Rectal smooth muscle tissue (tissue), 1 donor: ENCODE data around the gene FGD6.
"Not testable (repeated sequence)": the region's sequence is repeated elsewhere in the genome, so short reads cannot be mapped to it uniquely, and the experiment has no call there.

Source experiments
- H3K27ac ChIP-seq: one replicate; pipeline ENCODE4 v1.7.0; 2013; ENCODE audit warnings: low read depth, low read length, inconsistent platforms
- H3K27me3 ChIP-seq: one replicate; pipeline ENCODE4 v1.7.0; 2013; ENCODE audit warnings: low read length; ENCODE audit not compliant: control insufficient read depth, insufficient read depth
- H3K36me3 ChIP-seq: one replicate; pipeline ENCODE4 v1.7.0; 2013; ENCODE audit warnings: low read length; ENCODE audit not compliant: control insufficient read depth, insufficient read depth
- H3K4me1 ChIP-seq: one replicate; pipeline ENCODE4 v1.7.0; 2013; ENCODE audit warnings: low read length; ENCODE audit not compliant: control insufficient read depth, insufficient read depth
- H3K4me3 ChIP-seq: one replicate; pipeline ENCODE4 v1.7.0; 2013; ENCODE audit warnings: low read length
- H3K9ac ChIP-seq: one replicate; pipeline ENCODE4 v1.7.0; 2013; ENCODE audit warnings: low read length

FGD6 gene

DNA sequence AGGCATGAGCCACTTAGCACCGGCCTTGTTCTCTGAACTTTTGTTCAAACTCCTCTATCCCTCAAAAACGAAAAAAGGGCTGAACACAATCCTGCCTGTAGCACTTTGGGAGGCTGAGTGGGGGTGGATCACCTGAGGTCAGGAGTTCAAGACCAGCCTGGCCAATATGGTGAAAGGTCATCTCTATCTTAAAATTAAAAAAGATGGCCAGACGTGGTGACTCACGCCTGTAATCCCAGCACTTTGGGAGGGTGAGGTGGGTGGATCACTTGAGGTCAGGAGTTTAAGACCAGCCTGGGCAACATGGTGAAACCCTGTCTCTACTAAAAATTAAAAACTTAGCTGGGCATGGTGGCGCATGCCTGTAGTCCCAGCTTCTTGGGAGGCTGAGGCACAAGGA lies 115.3 kb downstream of the FGD6 start:
- H3K27me3 ChIP-seq, H3K9ac ChIP-seq, H3K4me1 ChIP-seq, H3K36me3 ChIP-seq, H3K27ac ChIP-seq, H3K4me3 ChIP-seq: not testable (repeated sequence)

DNA sequence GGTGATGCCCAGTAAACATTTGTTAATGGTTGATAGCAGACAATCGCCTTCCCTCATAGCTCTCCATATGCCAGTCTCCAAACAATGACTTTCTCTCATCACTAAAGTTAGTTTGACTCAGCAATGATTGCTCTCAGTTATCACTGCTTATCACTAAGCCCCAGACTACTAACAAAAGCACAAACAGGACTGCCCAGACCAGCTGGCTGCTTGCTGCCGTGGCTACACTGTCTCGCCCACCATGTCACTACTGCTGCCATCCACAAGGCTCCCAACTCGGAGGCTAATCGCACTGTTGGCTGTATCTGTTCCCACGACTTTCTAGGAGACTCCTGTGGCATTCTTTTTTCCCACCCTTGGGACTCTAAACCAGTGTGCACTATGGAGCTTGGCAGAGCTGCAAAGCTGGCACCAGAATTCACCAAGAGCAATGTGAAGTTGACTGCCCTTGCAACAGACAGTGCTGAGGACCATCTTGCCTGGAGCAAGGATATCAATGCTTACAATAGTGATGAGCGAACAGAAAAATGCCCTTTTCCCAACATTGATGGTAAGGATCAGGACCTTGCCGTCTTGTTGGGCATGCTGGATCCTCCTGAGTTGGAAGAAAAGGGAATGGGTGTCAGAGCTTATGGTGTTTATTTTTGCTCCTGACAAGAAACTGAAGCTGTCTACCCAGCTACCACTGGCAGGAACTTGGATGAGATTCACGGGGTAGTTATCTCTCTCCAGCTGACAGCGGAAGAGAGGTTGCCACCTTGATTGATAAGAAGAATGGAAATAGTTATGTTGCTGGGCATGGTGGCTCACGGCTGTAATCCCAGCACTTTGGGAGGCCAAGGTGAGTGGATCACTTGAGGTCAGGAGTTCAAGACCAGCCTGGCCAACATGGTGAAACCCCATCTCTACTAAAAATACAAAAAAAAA lies 116.7 kb downstream of the FGD6 start:
- no peak overlapping the region for H3K27ac ChIP-seq
- no peaks in the 10 kb centered on the region for H3K36me3 ChIP-seq
- H3K27me3 ChIP-seq: no peaks in the 10 kb centered on the region

GRCh38 chr12:95099270-95099790 lies 117.9 kb downstream of the FGD6 start:
- Histone ChIP-seq H3K4me3 (no peak overlapping the region), H3K9ac (no peak overlapping the region), H3K4me1 (no peaks in the 10 kb centered on the region), H3K36me3 (no peaks in the 10 kb centered on the region), H3K27ac (no peak overlapping the region), H3K27me3 (no peaks in the 10 kb centered on the region)

More for the DNA sequence above, 116.7 kb downstream of the FGD6 start:
- Histone ChIP-seq H3K4me3 (no peak overlapping the region), H3K4me1 (no peaks in the 10 kb centered on the region), H3K9ac (no peak overlapping the region)

DNA sequence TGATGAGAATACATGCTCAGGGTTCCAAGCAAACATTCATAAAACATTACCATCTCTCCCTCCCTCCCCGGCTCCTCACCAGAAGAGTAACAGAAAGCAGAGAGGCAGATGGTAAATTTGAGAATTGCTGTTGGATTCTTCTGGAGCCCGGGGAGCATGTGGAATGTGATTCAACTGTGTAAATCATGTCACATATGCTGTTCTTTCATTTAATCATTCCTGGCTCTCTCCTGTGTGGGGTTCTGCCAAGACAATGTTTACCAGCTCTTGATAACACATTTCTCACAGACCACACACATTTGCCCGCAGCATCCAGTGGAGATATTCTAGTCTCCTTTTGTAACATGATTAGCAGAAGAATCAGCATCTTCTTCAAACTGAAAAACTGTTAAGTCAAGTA lies 120.4 kb downstream of the FGD6 start:
- no peak overlapping the region for H3K9ac ChIP-seq
- no peaks in the 10 kb centered on the region for H3K4me1 ChIP-seq
- H3K36me3 ChIP-seq: no peaks in the 10 kb centered on the region
- H3K27ac ChIP-seq: no peak overlapping the region
- H3K27me3 ChIP-seq: no peaks in the 10 kb centered on the region
- no peak overlapping the region for H3K4me3 ChIP-seq

- Histone ChIP-seq H3K27ac (no peak overlapping the region), H3K4me1 (no peaks in the 10 kb centered on the region), H3K36me3 (no peaks in the 10 kb centered on the region), H3K27me3 (no peaks in the 10 kb centered on the region), H3K4me3 (no peak overlapping the region), H3K9ac (no peak overlapping the region)
These were observed 120.9 kb downstream of the FGD6 start for GRCh38 chr12:95096378-95096777.

DNA sequence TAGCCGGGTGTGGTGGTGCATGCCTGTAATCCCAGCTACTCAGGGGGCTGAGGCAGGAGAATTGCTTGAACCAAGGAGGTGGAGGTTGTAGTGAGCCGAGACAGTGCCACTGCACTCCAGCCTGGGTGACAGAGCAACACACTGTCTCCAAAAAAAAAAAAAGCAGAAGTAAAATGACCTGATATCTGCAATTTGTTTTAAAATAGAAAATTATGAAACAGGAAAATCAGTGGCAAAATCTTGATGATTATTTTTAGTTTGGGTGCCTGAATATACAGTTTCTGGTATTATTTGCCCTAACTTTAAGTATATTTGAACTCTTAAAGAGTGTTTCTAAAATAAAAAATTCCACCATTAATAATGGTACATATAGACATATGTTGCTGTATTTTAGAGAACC lies 121.4 kb downstream of the FGD6 start:
- not testable (repeated sequence) for H3K27ac ChIP-seq, H3K36me3 ChIP-seq, H3K4me3 ChIP-seq, H3K27me3 ChIP-seq, H3K9ac ChIP-seq, H3K4me1 ChIP-seq

- H3K27ac ChIP-seq: no peak overlapping the region
- H3K9ac ChIP-seq: no peak overlapping the region
- H3K4me3 ChIP-seq: no peak overlapping the region
- H3K4me1 ChIP-seq: peaks cover under 1% of the 10 kb centered on the region
- H3K27me3 ChIP-seq: no peaks in the 10 kb centered on the region
- H3K36me3 ChIP-seq: no peaks in the 10 kb centered on the region
These were observed 127.8 kb downstream of the FGD6 start for GRCh38 chr12:95089462-95089861.

DNA sequence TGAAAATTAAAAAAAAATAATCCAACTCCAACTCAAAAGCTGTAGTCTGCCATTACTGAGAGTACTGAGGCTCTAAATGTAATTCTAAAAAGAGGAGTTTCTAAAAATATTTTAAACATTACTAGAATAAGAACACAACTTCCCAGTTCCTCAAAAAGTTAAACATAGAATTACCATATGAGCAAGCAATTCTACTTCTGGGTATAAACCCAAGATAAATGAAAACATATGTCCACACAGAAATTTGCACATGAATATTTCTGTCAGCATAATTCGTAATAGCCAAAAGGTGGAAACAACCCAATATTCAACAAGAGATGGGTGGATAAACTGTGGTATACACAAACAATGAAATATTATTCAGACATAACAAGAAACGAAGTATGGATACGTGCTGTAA lies 128.9 kb downstream of the FGD6 start:
- H3K36me3 ChIP-seq: no peaks in the 10 kb centered on the region
- H3K4me1 ChIP-seq: peaks cover 10% of the 10 kb centered on the region
- no peaks in the 10 kb centered on the region for H3K27me3 ChIP-seq
- no peak overlapping the region for H3K9ac ChIP-seq
- H3K27ac ChIP-seq: no peak overlapping the region
- H3K4me3 ChIP-seq: no peak overlapping the region

DNA sequence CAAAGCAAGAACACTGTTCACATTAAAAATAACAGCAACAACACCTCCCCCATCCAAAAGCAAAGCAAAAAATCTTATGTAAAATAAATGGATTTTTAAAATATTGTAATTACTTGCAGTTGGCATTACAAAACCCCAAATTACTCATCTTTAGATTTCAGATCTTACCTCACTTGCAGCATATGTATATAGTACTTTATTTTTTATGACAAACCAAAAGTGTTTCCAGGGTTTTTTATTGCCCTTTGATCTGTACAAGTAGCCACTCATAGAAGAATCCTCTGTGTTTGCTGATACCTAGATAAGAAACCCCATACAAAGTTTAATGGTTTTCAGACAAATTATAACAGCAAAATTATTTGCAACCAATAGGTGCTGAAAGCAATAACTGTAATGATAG lies 131.7 kb downstream of the FGD6 start:
- H3K27ac ChIP-seq: no peak overlapping the region
- H3K4me1 ChIP-seq: peaks cover 13% of the 10 kb centered on the region
- no peaks in the 10 kb centered on the region for H3K27me3 ChIP-seq
- H3K4me3 ChIP-seq: no peak overlapping the region
- H3K36me3 ChIP-seq: no peaks in the 10 kb centered on the region
- no peak overlapping the region for H3K9ac ChIP-seq

- H3K36me3 ChIP-seq: no peaks in the 10 kb centered on the region
- peaks cover 13% of the 10 kb centered on the region for H3K4me1 ChIP-seq
- H3K9ac ChIP-seq: no peak overlapping the region
- no peak overlapping the region for H3K4me3 ChIP-seq
- H3K27me3 ChIP-seq: no peaks in the 10 kb centered on the region
- H3K27ac ChIP-seq: no peak overlapping the region
These were observed 133.3 kb downstream of the FGD6 start for GRCh38 chr12:95083938-95084337.

DNA sequence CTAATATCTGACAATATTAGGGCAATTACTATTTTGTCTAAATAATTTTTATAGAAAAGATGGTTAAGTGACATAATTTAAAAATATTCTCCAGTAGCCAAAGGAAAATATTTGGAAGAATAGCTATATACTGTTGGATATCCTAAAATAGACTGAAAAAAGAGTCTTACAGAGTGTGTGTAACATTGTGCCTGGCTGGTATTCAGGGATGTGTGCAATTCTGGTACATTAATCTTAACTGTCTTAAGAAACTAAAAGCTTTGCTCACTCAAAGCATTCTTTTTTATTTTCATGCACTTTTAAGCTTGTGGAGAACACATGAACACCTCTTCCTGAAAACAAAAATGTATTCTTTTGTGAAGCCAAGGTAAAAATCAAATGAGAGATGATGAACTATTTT lies 133.8 kb downstream of the FGD6 start:
- H3K9ac ChIP-seq: no peak overlapping the region
- no peaks in the 10 kb centered on the region for H3K27me3 ChIP-seq
- H3K4me3 ChIP-seq: no peak overlapping the region
- peaks cover 13% of the 10 kb centered on the region for H3K4me1 ChIP-seq
- H3K36me3 ChIP-seq: no peaks in the 10 kb centered on the region
- H3K27ac ChIP-seq: no peak overlapping the region

DNA sequence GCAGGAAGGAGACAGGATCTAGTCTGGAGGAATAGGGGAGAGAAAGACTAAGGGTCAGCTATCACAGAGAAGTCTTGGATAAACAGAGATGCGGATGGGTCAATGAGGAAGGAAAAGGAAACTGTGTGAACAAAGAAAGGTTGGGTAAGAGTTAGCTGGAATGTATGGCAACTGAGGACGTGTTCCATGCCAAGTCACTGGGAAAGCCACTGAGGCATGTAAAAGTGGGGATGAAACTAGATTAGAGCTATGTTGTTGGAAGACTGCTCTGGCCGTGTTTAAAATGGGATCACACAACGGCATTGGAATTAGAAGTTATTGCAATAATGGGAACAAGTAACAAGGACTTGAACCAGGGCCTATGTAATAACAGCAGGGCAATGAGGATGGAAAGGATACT lies 139.9 kb downstream of the FGD6 start:
- Histone ChIP-seq H3K27ac (no peak overlapping the region), H3K4me3 (no peak overlapping the region), H3K36me3 (no peaks in the 10 kb centered on the region), H3K4me1 (no peaks in the 10 kb centered on the region), H3K9ac (no peak overlapping the region), H3K27me3 (no peaks in the 10 kb centered on the region)

DNA sequence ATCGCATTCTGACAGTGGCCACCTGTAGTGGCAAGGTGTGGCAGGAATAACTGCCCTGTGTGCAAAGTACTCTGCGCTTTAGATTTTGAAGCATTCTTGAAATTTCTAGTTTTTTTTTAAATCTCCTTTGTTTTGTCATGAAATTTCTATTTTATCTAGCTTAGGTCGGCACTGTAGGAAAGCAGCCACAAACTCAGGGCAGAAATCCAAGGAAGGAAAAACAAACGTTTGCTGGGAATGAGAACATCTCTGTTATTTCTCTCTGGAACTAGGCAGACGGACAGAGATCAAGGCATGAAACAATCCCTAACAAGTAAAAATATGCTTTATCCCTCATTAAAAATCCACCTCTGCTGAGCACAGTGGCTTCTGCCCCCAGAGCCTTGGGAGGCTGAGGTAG lies 142.5 kb downstream of the FGD6 start:
- no peak overlapping the region for H3K27ac ChIP-seq
- H3K36me3 ChIP-seq: no peaks in the 10 kb centered on the region

More for the DNA sequence above, 142.5 kb downstream of the FGD6 start:
- no peak overlapping the region for H3K4me3 ChIP-seq
- no peaks in the 10 kb centered on the region for H3K4me1 ChIP-seq
- H3K27me3 ChIP-seq: no peaks in the 10 kb centered on the region
- no peak overlapping the region for H3K9ac ChIP-seq
